ENCODE measurements around the gene TSPEAR. TPM values are rescaled to one million over a fixed set of nuclear protein-coding genes. Genes with fewer than 3 reads are reported as not detected.

TSPEAR gene
- total RNA-seq, 4 donors from 2014 or later: not detected

GRCh38 chr21:44589094-44589493 lies 122.3 kb downstream of the TSPEAR start:
- no peak for DNase-seq (ENCODE audit: low spot score in 2 of 2)
- no peaks in the 10 kb centered on the region for H3K36me3 ChIP-seq
- H3K4me1 ChIP-seq: no peaks in the 10 kb centered on the region
- TF ChIP-seq POLR2A (IDR thresholded peaks at IDR 0.05) (no peak), EP300 (IDR thresholded peaks at IDR 0.05) (no peak), CTCF (IDR thresholded peaks at IDR 0.05) (no peak)
- H3K27ac ChIP-seq: no peak overlapping the region
- H3K9me3 ChIP-seq: peaks cover 0 to 22% (median 0%) of the 10 kb centered on the region in 4 donors
- WGBS, 2 donors: 88 to 95% methylated on average over 2 of the region's 2 CpGs
- H3K27me3 ChIP-seq: peaks cover 0 to 21% of the 10 kb centered on the region in 2 donors
- no peak overlapping the region for H3K4me3 ChIP-seq

- H3K4me3 ChIP-seq: no peak overlapping the region
- H3K27me3 ChIP-seq: peaks cover 0 to 11% of the 10 kb centered on the region in 2 donors
- TF ChIP-seq POLR2A (IDR thresholded peaks at IDR 0.05) (no peak), EP300 (IDR thresholded peaks at IDR 0.05) (no peak), CTCF (IDR thresholded peaks at IDR 0.05) (no peak)
- no peak overlapping the region for H3K27ac ChIP-seq
- H3K4me1 ChIP-seq: no peaks in the 10 kb centered on the region
- H3K36me3 ChIP-seq: no peaks in the 10 kb centered on the region
- no peak for DNase-seq (ENCODE audit: low spot score in 2 of 2)
- H3K9me3 ChIP-seq: peaks cover 0 to 38% (median 3%) of the 10 kb centered on the region in 4 donors
- WGBS, 2 donors: 81 to 95% methylated on average over 3 of the region's 3 CpGs
Observed at GRCh38 chr21:44585892-44586291, 125.5 kb downstream of the TSPEAR start.

- H3K27ac ChIP-seq: no peak overlapping the region
- TF ChIP-seq POLR2A (IDR thresholded peaks at IDR 0.05): no peak
- no peak for TF ChIP-seq CTCF (IDR thresholded peaks at IDR 0.05)
- no peak for TF ChIP-seq EP300 (IDR thresholded peaks at IDR 0.05)
- H3K9me3 ChIP-seq: peaks cover 0 to 54% (median 3%) of the 10 kb centered on the region in 4 donors
- H3K4me3 ChIP-seq: no peak overlapping the region
- H3K4me1 ChIP-seq: no peaks in the 10 kb centered on the region
- DNase-seq (ENCODE audit: low spot score in 2 of 2): no peak
- no peaks in the 10 kb centered on the region for H3K36me3 ChIP-seq
- H3K27me3 ChIP-seq: peaks cover 0 to 11% of the 10 kb centered on the region in 2 donors
- WGBS, 2 donors: 82 to 85% methylated on average over 6 of the region's 6 CpGs
Observed at GRCh38 chr21:44583800-44584147, 127.6 kb downstream of the TSPEAR start.

GRCh38 chr21:44583089-44583799 lies 128.1 kb downstream of the TSPEAR start:
- no peak for DNase-seq (ENCODE audit: low spot score in 2 of 2)
- H3K27me3 ChIP-seq: peaks cover 0 to 11% of the 10 kb centered on the region in 2 donors
- WGBS, 2 donors: 21 to 31% methylated on average over 11 of the region's 11 CpGs

More at GRCh38 chr21:44583089-44583799, 128.1 kb downstream of the TSPEAR start:
- TF ChIP-seq EP300 (IDR thresholded peaks at IDR 0.05) (no peak), CTCF (IDR thresholded peaks at IDR 0.05) (no peak)
- Histone ChIP-seq H3K36me3 (no peaks in the 10 kb centered on the region), H3K9me3 (peaks cover 0 to 59% (median 3%) of the 10 kb centered on the region in 4 donors), H3K4me1 (no peaks in the 10 kb centered on the region), H3K27ac (no peak overlapping the region), H3K4me3 (no peak overlapping the region)
